Measurements from ENCODE around the gene CASKIN2. TPM values are rescaled to one million over a fixed set of nuclear protein-coding genes. Genes with fewer than 3 reads are reported as not detected.

The CASKIN2 gene
- total and polyA plus RNA-seq, 10 of the 15 experiments (the other 5 are each of a cell fraction or from before 2014, with no cell fraction given), result 0.02 to 2.7 (median 0.44) TPM; not detected in 1

DNA sequence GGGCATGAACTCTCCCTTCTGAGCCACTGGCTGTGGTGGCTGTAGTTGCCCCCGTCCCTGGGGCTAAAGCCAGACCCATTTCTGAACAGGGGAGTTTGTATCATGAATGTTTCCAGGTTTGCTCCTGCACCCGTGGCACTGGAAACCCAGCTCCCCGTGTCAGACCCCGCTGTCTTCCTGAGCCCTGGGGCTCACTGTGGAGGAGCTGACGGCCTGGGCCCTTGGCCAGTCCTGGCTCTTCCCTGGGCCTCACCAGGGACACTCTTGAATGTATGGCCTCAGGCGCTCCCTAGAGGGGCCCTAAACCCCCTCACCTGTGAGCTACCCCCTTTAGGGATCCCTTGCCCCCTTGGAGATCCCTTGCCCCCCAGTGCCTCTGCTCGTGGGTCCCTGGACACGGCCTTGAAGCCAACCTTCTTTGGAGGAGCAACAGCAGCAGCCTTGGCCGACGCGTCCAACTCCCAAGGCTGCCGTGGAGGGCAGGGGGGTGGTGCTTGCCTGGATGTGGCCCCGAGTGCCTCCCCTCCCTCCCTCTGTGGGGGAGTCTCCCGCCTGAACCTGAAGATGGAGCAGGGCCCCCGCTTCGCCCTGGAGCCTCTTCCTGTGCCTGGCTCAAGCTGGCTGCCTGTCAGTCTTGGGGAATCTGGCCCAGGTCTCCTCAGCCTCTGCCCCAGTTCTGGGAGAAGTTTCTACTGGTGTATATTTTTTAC lies 15.9 kb downstream of the CASKIN2 start:
- H4K20me1 ChIP-seq (ENCODE audit: control insufficient read depth, insufficient read depth), result no peaks in the 10 kb centered on the region
- 76% methylated on average over 15 of the region's 16 CpGs for WGBS (ENCODE audit: insufficient coverage, insufficient replicate concordance, low lambda C conversion rate, missing lambda C conversion rate)
- no peaks in the 10 kb centered on the region for H3K27me3 ChIP-seq (replicated peaks in 1 of 2; ENCODE audit: control insufficient read depth in 2 of 2, insufficient read depth in 2 of 2, low read length in 1 of 2)
- H3K79me2 ChIP-seq (ENCODE audit: control insufficient read depth, insufficient read depth, low read length), result no peaks in the 10 kb centered on the region
- H3K27ac ChIP-seq (ENCODE audit: control insufficient read depth, insufficient read depth), result no peak overlapping the region
- no peak for DNase-seq (ENCODE audit: low read depth, low spot score)
- ChIA-PET SMC1A (ENCODE audit: uncharacterized antibody, unreplicated experiment) (no interaction called here), POLR2A (no interaction called here), RAD21 (ENCODE audit: unreplicated experiment) (no interaction called here), CTCF (interaction anchor here (1.4 kb wide), 1 partner anchor 11 kb away, joined by 4 read pairs; no protein-coding TSS in a partner anchor)
- no peak overlapping the region for H3K9ac ChIP-seq (ENCODE audit: control insufficient read depth, insufficient read depth, low read length)
- no peak overlapping the region for H2AFZ ChIP-seq (ENCODE audit: control insufficient read depth, low read depth, low read length)
- intact Hi-C loops (cut with micrococcal nuclease; ENCODE audit: unreplicated experiment) (no loop called here), in situ Hi-C loops (cut with MboI) (no loop called here)
- TF ChIP-seq, protein P1, sequence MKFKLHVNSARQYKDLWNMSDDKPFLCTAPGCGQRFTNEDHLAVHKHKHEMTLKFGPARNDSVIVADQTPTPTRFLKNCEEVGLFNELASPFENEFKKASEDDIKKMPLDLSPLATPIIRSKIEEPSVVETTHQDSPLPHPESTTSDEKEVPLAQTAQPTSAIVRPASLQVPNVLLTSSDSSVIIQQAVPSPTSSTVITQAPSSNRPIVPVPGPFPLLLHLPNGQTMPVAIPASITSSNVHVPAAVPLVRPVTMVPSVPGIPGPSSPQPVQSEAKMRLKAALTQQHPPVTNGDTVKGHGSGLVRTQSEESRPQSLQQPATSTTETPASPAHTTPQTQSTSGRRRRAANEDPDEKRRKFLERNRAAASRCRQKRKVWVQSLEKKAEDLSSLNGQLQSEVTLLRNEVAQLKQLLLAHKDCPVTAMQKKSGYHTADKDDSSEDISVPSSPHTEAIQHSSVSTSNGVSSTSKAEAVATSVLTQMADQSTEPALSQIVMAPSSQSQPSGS (IDR thresholded peaks at IDR 0.05; ENCODE audit: low read length), result no peak
- TF ChIP-seq CEBPB (IDR thresholded peaks at IDR 0.05; ENCODE audit: borderline replicate concordance in 1 of 2, low read depth in 2 of 2, low read length in 2 of 2), result no peak
- no peak for TF ChIP-seq SREBF1 (IDR thresholded peaks at IDR 0.05; ENCODE audit: low read length)
- no peaks in the 10 kb centered on the region for H3K9me3 ChIP-seq (replicated peaks; ENCODE audit: control insufficient read depth, insufficient read depth, low read length)
- H3K4me3 ChIP-seq, result no peak overlapping the region
- peaks cover 3 to 6% of the 10 kb centered on the region in 2 experiments; a peak in 3 of 4 replicates for H3K36me3 ChIP-seq (ENCODE audit: control insufficient read depth in 2 of 2, insufficient read depth in 2 of 2, low read length in 1 of 2)
- H3K4me1 ChIP-seq (ENCODE audit: control insufficient read depth, insufficient read depth, low read length), result no peaks in the 10 kb centered on the region
- BruUV-seq (replicated peaks), result no TSS peak
- FAIRE-seq, result no peak
- no peak overlapping the region for H3K4me2 ChIP-seq (ENCODE audit: control insufficient read depth, insufficient read depth)
- no peak for ATAC-seq

DNA sequence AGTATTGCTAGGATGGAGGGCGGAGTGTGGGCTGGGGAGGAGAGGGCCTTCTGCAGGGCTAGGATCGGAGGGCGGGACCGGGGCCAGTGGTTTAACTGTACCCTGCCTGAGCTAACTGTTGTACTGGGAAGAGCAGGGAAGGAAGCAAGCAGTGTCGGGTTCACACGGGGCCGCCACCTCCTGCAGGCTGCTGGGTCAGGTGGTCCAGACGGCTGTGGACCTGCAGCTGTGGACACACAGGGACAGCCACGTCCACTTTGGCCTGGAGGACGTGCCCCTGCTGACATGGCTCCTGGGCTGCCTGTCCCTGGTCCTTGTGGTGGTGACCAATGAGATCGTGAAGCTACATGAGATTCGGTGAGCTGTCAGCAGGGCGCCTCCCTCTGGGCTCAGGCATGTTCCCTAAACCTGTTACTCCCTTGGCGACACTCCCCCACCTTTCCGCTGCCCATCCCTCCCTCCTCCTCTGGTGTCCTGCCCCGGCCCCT lies 16.6 kb downstream of the CASKIN2 start:
- ChIA-PET RAD21 (ENCODE audit: unreplicated experiment) (no interaction called here), POLR2A (interaction anchor here (0.5 to 1.2 kb wide), 2 partner anchors 43 to 282 kb away, joined by 3 read pairs; partner anchors contain the start of gene TMEM94), SMC1A (ENCODE audit: uncharacterized antibody, unreplicated experiment) (no interaction called here), CTCF (interaction anchor here (1.4 kb wide), 1 partner anchor 10 kb away, joined by 4 read pairs; no protein-coding TSS in a partner anchor)
- Histone ChIP-seq H3K4me1 (ENCODE audit: control insufficient read depth, insufficient read depth, low read length) (no peaks in the 10 kb centered on the region), H2AFZ (ENCODE audit: control insufficient read depth, low read depth, low read length) (no peak overlapping the region), H3K9me3 (replicated peaks; ENCODE audit: control insufficient read depth, insufficient read depth, low read length) (no peaks in the 10 kb centered on the region), H4K20me1 (ENCODE audit: control insufficient read depth, insufficient read depth) (no peaks in the 10 kb centered on the region), H3K4me2 (ENCODE audit: control insufficient read depth, insufficient read depth) (no peak overlapping the region), H3K27me3 (replicated peaks in 1 of 2; ENCODE audit: control insufficient read depth in 2 of 2, insufficient read depth in 2 of 2, low read length in 1 of 2) (no peaks in the 10 kb centered on the region), H3K9ac (ENCODE audit: control insufficient read depth, insufficient read depth, low read length) (no peak overlapping the region), H3K27ac (ENCODE audit: control insufficient read depth, insufficient read depth) (no peak overlapping the region), H3K4me3 (no peak overlapping the region), H3K36me3 (ENCODE audit: control insufficient read depth in 2 of 2, insufficient read depth in 2 of 2, low read length in 1 of 2) (peaks cover 7 to 11% of the 10 kb centered on the region in 2 experiments; a peak in 3 of 4 replicates), H3K79me2 (ENCODE audit: control insufficient read depth, insufficient read depth, low read length) (no peaks in the 10 kb centered on the region)
- DNase-seq (ENCODE audit: low read depth, low spot score), result no peak
- in situ Hi-C loops (cut with MboI) (no loop called here), intact Hi-C loops (cut with micrococcal nuclease; ENCODE audit: unreplicated experiment) (no loop called here)
- ATAC-seq, result no peak
- no peak for FAIRE-seq
- TF ChIP-seq, protein P2, sequence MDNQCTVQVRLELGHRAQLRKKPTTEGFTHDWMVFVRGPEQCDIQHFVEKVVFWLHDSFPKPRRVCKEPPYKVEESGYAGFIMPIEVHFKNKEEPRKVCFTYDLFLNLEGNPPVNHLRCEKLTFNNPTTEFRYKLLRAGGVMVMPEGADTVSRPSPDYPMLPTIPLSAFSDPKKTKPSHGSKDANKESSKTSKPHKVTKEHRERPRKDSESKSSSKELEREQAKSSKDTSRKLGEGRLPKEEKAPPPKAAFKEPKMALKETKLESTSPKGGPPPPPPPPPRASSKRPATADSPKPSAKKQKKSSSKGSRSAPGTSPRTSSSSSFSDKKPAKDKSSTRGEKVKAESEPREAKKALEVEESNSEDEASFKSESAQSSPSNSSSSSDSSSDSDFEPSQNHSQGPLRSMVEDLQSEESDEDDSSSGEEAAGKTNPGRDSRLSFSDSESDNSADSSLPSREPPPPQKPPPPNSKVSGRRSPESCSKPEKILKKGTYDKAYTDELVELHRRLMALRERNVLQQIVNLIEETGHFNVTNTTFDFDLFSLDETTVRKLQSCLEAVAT (IDR thresholded peaks at IDR 0.05), result no peak
- TF ChIP-seq, protein P3, sequence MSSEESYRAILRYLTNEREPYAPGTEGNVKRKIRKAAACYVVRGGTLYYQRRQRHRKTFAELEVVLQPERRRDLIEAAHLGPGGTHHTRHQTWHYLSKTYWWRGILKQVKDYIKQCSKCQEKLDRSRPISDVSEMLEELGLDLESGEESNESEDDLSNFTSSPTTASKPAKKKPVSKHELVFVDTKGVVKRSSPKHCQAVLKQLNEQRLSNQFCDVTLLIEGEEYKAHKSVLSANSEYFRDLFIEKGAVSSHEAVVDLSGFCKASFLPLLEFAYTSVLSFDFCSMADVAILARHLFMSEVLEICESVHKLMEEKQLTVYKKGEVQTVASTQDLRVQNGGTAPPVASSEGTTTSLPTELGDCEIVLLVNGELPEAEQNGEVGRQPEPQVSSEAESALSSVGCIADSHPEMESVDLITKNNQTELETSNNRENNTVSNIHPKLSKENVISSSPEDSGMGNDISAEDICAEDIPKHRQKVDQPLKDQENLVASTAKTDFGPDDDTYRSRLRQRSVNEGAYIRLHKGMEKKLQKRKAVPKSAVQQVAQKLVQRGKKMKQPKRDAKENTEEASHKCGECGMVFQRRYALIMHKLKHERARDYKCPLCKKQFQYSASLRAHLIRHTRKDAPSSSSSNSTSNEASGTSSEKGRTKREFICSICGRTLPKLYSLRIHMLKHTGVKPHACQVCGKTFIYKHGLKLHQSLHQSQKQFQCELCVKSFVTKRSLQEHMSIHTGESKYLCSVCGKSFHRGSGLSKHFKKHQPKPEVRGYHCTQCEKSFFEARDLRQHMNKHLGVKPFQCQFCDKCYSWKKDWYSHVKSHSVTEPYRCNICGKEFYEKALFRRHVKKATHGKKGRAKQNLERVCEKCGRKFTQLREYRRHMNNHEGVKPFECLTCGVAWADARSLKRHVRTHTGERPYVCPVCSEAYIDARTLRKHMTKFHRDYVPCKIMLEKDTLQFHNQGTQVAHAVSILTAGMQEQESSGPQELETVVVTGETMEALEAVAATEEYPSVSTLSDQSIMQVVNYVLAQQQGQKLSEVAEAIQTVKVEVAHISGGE (CRISPR knock-in tag; IDR thresholded peaks at IDR 0.05), result no peak
- TF ChIP-seq, protein P4, sequence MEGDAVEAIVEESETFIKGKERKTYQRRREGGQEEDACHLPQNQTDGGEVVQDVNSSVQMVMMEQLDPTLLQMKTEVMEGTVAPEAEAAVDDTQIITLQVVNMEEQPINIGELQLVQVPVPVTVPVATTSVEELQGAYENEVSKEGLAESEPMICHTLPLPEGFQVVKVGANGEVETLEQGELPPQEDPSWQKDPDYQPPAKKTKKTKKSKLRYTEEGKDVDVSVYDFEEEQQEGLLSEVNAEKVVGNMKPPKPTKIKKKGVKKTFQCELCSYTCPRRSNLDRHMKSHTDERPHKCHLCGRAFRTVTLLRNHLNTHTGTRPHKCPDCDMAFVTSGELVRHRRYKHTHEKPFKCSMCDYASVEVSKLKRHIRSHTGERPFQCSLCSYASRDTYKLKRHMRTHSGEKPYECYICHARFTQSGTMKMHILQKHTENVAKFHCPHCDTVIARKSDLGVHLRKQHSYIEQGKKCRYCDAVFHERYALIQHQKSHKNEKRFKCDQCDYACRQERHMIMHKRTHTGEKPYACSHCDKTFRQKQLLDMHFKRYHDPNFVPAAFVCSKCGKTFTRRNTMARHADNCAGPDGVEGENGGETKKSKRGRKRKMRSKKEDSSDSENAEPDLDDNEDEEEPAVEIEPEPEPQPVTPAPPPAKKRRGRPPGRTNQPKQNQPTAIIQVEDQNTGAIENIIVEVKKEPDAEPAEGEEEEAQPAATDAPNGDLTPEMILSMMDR (IDR thresholded peaks at IDR 0.05 in 2 of 3, conservative IDR thresholded peaks at IDR 0.05 in 1 of 3; ENCODE audit: control insufficient read depth in 2 of 3, extremely low read depth in 1 of 3, insufficient read depth in 1 of 3, low read depth in 3 of 3, low read length in 3 of 3), result 0 out of 6 replicates have a peak, but pooled peaks of 1 of the 3 experiments have one; percentile 3
- 66% methylated on average over 16 of the region's 16 CpGs for WGBS (ENCODE audit: insufficient coverage, insufficient replicate concordance, low lambda C conversion rate, missing lambda C conversion rate)
- BruUV-seq (replicated peaks), result TSS peak; percentile 62

All from GM12878 (cell line).